ENCODE results near the gene LHFPL2. TPM values are rescaled to one million over a fixed set of nuclear protein-coding genes. Genes with fewer than 3 reads are reported as not detected.

The LHFPL2 gene
- 94.1 and 114 TPM in 2 replicates for total RNA-seq

DNA sequence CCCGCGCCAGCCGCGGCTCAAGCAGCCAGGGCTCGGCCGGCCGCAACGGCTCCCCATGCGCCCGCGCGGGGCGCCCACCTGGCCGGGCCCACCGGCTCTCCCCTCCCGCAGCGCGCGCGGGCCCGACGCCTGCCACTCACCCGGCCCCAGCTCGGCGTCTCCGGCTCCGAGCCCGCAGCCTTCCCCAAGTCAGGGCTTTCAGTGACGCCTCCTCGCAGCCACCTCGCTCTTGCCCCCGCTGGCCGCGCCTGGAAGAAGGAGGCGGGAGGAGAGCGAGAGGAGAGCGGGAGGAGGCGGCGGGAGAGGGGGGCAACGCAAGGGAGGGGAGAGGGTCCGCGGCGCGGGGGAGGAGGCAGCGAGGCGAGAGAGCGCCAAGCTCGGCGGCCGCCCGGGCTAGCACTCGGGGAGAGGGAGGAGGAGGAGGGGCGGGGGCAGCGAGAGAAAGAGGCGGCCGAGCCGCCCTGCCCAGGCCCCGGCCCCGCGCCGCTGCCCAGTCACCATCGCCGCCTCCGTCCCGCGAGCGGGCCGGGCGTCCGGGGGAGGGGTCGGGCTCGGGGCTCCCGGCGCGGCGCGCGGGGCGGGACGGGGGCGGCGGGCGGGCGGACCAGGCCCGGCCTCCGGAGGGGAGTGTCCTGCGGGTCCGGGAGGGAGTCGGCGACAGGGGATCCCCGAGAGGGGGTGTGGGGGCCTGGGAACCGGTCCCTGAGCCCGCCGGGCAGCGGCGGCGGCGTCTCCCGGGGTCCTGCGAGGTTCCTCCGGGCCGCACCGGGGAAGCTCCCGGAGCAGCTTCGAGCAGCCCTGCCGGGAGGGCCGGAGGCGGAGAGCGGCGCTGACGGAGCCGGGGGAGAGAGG is at the start of gene LHFPL2:
Gene LHFPL2 (minus strand): TSS at position 414 of the 852 bp plus-strand sequence. CDS start 138,559 bp downstream, outside the sequence.

Measured in hair follicle dermal papilla cell (primary cell).